Myocyte (in vitro differentiated cells): ENCODE measurements around the gene SMIM12. TPM values are rescaled to one million over a fixed set of nuclear protein-coding genes. Genes with fewer than 3 reads are reported as not detected.
A peak's percentile ranks its signal among the peaks of the same experiment; 100 is the strongest.

Source experiments
- DNase-seq: peaks from one replicate; pipeline ENCODE4 v3.0.0-alpha.2; 2012; ENCODE audit warnings: low read depth
- polyA plus RNA-seq: library from polyadenylated mRNA; unstranded; fragments of >200 nt; gene quantifications from one replicate; pipeline ENCODE4 v1.2.1, GENCODE V29; 2012; ENCODE audit warnings: missing spikeins
- total RNA-seq: library from RNA; depleted of rRNA; stranded (reverse); fragments of >200 nt; gene quantifications from 2 replicates; pipeline ENCODE4 v1.2.3, GENCODE V29; 2014

SMIM12 gene
- total RNA-seq: 17.6 and 23.8 TPM in 2 replicates
- 44.6 TPM for polyA plus RNA-seq

DNA sequence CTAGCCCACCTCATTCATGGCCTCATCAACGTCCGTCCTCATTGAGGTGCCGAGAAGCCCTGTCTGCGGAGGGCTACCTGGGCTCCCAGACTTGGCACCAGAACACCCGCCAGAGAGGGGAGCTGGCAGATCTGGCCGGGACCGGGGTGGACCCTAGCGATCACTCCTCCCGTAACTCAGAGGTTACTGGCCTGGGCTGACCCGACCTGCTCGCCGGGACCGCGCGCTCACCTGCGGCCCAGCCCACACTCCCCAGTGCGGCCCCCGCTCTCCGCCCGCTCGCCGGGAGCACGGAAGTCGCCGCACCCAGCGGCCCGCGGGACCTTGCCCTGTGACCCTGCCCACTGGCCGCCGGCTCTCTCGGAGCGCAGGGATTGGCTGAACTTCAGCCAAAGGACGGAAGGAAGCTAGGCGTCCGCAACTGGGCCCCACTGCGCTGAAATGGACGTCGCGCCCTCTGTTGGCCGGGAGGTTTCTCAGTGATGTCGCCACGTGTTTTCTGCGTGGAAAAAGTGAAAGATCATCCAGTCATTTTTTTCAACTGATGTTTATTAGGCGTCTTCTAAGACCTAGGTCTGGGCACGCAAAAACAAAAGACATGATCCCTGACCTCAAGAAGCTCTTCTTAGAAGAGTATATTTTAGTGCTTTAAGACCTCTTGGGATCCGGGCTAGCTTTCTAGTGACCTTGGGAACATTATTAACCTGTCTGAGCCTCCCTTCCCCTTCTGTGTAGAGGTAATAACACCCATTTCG is at the start of gene SMIM12:
SMIM12 (minus strand) TSS at position 304 of the 755 bp plus-strand sequence. CDS start 3,772 bp downstream, outside the sequence.
- peak; percentile 97 for DNase-seq

DNA sequence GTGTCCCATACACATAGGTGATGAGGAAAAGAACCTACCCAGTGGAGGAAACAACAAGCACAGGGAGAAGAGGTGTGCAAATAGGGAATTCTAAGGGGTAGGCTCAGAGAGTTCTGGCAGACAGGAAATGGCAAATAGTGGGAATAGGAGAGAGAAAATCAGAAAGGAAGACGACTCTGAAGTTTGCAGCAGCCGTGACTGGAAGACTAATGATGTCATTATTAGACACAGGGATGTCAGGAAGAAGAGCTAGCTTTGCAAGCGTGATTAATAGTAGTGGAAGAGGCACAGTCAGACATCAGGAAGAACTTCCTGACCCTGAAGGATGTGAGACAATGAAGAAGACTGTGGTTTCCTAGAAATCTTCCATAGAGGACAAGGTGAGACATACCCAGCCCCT is 48.8 kb upstream of the SMIM12 start:
- no peak for DNase-seq

GRCh38 chr1:34907487-34908090 is 48.0 kb upstream of the SMIM12 start:
- no peak for DNase-seq

DNA sequence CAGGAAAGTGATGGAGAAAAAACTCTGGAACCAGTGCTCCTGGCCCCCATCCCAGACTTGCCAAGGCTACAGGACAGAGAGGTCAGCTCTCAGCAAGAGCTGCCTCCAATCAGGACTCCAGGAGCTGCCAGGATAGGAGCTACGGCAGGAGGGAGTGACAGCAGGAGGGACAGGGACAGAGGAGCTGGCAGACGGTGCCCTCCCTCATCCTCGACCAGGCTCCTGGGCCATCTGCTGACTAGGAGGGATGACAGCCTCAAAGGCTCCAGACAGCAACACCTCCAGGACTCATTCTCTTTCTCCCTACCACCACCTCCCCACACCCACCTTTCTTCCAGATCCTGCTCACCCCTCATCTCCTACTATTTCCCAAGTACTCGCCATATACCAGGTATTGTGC is 47.2 kb upstream of the SMIM12 start:
- DNase-seq: no peak

- DNase-seq: no peak
These were observed 46.7 kb upstream of the SMIM12 start for GRCh38 chr1:34906222-34906621.

DNA sequence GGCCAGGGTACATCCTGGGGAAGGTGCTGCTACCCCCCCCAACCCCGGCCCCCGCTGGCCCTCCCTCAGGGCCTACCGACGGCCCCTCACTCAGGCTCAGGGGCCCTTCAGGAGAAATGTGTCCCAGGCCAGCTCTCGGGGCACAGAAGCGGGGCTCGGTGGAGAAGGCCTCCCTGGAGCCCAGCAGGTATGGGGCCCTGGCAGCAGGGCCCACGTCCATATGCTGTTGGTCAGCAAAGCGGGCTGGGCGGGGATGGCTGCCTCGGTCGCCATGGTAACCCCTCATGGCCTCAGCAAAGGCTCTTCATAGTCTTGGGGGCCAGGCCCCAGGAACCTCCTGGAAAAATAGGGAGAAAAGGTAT is 45.5 kb upstream of the SMIM12 start:
- DNase-seq: no peak

GRCh38 chr1:34904236-34905097 is 44.9 kb upstream of the SMIM12 start:
- no peak for DNase-seq

- no peak for DNase-seq
These were observed 42.4 kb upstream of the SMIM12 start for GRCh38 chr1:34901919-34902318.

DNA sequence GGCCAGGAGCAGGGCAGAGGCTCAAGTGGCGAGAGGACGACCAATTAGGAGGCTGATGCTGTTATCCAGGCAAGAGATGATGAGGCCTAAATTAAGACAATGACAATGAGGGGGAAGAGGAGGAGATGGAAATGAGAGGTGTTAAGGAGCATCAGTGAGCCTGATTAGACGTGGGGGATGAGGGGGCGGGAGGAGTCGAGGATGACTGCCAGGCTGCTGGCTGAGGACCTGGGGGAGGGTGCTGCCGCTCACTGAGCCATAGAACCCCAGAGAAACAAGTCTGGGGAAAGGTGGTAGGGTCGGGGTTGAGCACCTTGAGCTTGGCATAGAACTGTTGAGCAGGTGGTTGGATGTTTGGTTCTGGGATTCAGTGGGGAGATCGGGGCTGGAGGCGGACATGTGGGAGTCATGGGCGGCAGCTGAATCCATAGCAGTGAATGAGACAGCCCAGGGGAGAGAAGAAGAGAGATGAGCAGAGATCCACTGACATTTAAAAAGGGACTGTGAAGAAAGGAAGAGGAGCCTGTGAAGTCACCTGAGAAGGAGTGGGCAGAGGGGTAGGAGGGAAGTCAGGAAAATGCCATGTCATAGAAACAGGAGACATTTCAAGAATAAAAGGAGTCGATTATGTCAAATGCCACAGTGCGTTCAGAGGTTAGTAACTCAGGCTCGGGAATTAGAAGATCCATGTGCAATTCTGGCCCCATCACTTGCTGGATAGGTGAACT is 41.4 kb upstream of the SMIM12 start:
- no peak for DNase-seq

GRCh38 chr1:34899906-34900305 is 40.4 kb upstream of the SMIM12 start:
- DNase-seq: no peak

DNA sequence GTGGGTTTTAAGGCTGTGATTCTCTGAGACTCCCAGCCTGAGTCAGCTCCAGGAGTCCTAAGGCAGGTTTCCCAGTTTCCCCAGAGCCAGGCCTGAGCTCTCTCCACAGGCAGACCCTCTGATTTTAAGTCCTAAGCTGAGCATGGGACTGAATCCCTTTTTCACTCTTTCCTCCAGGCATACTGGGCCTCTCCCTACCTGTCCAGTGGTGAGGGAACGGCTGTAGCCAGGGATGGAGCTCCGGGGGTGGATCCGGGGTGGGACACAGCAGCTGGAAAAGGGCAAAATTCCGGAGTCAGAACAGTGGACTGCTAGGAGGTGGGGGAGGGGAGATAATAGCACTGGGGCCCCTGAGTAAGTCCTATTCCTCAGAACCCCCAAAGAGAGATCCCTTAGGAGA is 39.9 kb upstream of the SMIM12 start:
- DNase-seq: no peak

GRCh38 chr1:34898330-34898761 is 38.8 kb upstream of the SMIM12 start:
- no peak for DNase-seq

DNA sequence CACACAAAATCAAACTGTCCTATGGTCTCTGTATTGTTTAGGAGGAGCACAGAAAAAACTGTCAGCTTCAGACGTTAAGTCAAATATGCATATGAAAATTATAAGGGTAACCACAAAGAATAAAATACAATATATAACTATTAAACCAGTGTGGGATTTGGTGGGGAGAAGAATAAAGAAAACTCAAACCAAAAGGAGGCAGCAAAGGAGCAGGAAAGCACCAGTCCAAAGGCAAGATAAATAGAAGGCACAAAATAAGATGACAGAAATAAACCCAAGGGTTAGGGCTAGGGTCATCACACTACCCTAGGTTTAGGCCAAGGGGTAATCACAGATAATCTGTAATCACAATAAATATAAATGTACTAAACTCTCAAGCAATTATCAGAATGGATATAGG is 37.1 kb upstream of the SMIM12 start:
- DNase-seq: no peak

DNA sequence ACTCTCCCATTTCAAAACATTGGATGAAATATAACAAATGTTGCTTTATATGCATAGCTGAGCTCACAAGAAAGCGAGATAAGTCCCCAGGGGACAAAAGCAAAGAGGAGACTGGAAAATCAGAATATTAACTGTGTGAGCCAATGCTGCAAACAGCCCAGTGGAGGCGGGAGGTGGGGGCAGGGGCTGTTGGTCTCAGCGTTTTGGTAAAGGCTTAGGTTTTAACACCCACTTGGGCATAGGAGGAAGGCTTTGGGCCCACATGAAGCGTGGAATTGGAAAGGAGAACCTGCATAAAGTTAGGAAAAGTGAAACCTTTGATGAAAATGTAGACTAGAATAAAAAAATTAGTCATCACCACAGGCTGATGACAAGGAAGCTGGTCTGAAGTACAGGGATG is 30.2 kb upstream of the SMIM12 start:
- no peak for DNase-seq

DNA sequence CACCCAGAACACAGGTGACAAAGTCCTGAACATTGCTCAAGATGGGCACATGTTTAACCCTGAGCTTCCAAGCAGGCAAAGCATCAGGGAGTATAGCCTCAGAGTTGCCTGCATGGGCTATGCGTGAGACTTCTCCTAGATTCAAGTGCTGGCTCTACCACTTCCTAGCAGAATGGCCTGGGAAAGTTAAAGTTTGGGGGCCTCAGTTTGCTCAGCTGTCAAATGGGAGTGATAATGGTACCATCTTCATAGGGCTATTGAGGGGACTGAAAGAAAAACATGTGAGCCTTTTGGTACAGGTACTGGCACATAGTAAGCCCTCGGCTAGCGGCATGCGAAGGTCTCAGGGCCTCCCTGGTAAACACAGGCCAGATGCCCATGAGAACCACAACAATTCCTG is 28.0 kb upstream of the SMIM12 start:
- no peak for DNase-seq

- DNase-seq: no peak
These were observed 26.1 kb upstream of the SMIM12 start for GRCh38 chr1:34885405-34886247.

DNA sequence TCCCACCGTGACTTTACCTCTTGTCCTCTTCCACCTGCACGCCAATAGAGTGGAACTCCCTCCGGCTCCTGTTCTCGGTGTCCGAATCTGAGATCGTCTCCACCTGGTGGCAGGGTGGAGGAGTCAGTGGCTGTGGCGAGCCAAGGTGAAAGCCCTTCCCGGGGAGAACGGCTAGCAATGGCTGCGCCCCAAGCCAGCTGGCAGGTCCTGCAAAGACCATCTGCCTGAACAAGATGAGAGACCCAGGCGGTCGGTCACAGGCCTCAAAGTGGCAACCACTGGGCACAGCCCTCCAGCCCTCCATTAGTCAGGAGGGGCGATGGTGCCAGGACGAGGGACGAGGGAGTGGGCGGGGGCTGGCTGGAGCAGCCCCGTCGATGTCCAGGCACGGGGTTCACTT is 25.4 kb upstream of the SMIM12 start:
- DNase-seq: no peak

GRCh38 chr1:34884536-34884935 is 25.0 kb upstream of the SMIM12 start:
- DNase-seq: no peak

GRCh38 chr1:34879230-34879629 is 19.7 kb upstream of the SMIM12 start:
- no peak for DNase-seq

DNA sequence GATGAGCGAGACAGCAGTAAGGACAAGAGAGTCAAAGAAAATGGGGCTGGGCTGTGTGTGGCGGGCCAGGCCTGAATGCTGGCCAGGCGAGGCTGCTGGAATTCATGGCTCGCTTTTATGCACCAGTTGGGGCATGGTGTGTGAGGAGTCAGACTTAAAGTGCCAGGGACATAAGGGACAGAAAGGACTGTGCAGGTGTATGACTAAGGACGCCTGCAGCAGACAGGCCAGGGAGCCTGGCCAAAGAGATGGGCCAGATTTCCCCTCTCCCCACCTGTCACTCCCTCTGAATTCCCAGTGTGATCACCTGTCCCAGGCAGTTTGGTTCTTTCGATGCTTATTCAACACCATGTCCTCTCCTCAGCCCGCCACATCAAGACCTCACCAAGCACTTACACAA is 16.9 kb upstream of the SMIM12 start:
- DNase-seq: no peak
